Measurements from ENCODE around the gene ARGLU1. TPM values are rescaled to one million over a fixed set of nuclear protein-coding genes. Genes with fewer than 3 reads are reported as not detected.
A peak's percentile ranks its signal among the peaks of the same experiment; 100 is the strongest.

Gene ARGLU1
- total RNA-seq, 1 experiment from 2014 or later, result 96.9 TPM

DNA sequence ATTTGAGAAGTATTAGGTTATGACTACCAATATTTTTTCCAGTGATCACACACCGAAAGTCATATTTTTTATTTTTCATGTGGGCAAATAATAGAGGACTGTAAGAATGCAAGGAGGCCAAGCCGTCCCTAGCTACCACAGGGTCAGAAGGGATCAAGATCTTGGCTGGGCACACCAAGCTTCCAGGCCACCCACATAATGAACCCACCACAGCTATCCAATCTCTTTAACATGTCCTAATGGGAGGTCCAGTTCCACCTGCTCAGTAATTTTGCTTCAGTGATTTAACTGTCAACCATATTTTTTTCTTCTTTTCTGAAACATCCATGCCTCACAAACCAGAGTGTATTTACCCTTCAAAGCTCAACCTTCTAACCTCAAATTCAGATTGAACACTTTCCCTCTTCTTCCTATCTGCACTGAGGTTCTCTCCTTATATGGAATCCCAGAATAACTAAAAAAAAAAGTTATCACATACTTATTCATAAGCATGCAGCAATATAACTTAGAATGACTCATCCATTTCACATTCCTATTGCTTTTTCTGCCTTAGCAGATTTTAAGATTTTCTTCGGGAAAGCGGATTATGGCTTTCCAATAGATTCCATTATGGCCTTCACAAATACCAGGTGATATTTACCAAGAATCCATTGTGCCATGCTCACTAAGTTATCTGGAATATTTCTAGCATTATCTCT lies 12.2 kb downstream of the ARGLU1 start:
- no peak overlapping the region for H2BK5ac ChIP-seq (ENCODE audit: insufficient read length, low read length)
- H4K5ac ChIP-seq (ENCODE audit: insufficient read length, low read depth, low read length), result no peak overlapping the region
- H2BK15ac ChIP-seq (ENCODE audit: low read depth, low read length), result no peak overlapping the region
- Mint-ChIP-seq H3K9me3 (no peaks in the 10 kb centered on the region), H3K27me3 (ENCODE audit: low read depth) (no peaks in the 10 kb centered on the region), H3K4me3 (no peak overlapping the region), H3K27ac (peak overlapping the region in 1 of 3 experiments; percentile 2; a peak in 2 of 7 replicates), H3K36me3 (ENCODE audit: insufficient read depth in 1 of 3, low read depth in 3 of 3) (peaks cover 70 to 86% (median 83%) of the 10 kb centered on the region in 3 experiments), H3K4me1 (peaks cover 2 to 5% of the 10 kb centered on the region in 2 experiments)
- H3K18ac ChIP-seq (ENCODE audit: insufficient read length, low read depth, low read length), result no peak overlapping the region
- no peaks in the 10 kb centered on the region for H3K23me2 ChIP-seq (ENCODE audit: insufficient read length, low read depth, low read length, poor library complexity, severe bottlenecking)
- no peak overlapping the region for H3K9ac ChIP-seq (ENCODE audit: extremely low read depth, insufficient read length, low read length)
- no peak overlapping the region for H3K27ac ChIP-seq (ENCODE audit: insufficient read length, low read depth, low read length)
- WGBS (ENCODE audit: extremely low coverage, insufficient read length, low lambda C conversion rate), result no CpG with 5 or more reads among the region's 4 CpGs
- no peak for DNase-seq
- TF ChIP-seq, protein P1, sequence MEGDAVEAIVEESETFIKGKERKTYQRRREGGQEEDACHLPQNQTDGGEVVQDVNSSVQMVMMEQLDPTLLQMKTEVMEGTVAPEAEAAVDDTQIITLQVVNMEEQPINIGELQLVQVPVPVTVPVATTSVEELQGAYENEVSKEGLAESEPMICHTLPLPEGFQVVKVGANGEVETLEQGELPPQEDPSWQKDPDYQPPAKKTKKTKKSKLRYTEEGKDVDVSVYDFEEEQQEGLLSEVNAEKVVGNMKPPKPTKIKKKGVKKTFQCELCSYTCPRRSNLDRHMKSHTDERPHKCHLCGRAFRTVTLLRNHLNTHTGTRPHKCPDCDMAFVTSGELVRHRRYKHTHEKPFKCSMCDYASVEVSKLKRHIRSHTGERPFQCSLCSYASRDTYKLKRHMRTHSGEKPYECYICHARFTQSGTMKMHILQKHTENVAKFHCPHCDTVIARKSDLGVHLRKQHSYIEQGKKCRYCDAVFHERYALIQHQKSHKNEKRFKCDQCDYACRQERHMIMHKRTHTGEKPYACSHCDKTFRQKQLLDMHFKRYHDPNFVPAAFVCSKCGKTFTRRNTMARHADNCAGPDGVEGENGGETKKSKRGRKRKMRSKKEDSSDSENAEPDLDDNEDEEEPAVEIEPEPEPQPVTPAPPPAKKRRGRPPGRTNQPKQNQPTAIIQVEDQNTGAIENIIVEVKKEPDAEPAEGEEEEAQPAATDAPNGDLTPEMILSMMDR (conservative IDR thresholded peaks at IDR 0.05), result no peak
- H2AK5ac ChIP-seq (ENCODE audit: insufficient read length, low read length), result no peak overlapping the region
- H3K56ac ChIP-seq (ENCODE audit: insufficient read length, low read depth, low read length), result no peak overlapping the region
- H2BK12ac ChIP-seq (ENCODE audit: insufficient read length, low read depth, low read length), result no peak overlapping the region
- H3K23ac ChIP-seq (ENCODE audit: insufficient read length, low read depth, low read length), result no peak overlapping the region
- H3K9me3 ChIP-seq (ENCODE audit: control insufficient read depth, low read depth, low read length), result no peaks in the 10 kb centered on the region
- H4K20me1 ChIP-seq (ENCODE audit: control insufficient read depth, insufficient read depth, insufficient read length), result no peaks in the 10 kb centered on the region
- no peak overlapping the region for H3K4me2 ChIP-seq (ENCODE audit: insufficient read depth, insufficient read length, low read length)
- H4K8ac ChIP-seq (replicated peaks; ENCODE audit: insufficient read length, low read depth, low read length), result no peak overlapping the region
- H4K91ac ChIP-seq (ENCODE audit: insufficient read length, low read depth, low read length), result no peak overlapping the region
- H3K79me2 ChIP-seq (ENCODE audit: insufficient read depth, low read length), result peaks cover 27% of the 10 kb centered on the region; the same call in 1 of the 2 replicates
- no peak overlapping the region for H2AFZ ChIP-seq (ENCODE audit: low read length)
- H3K14ac ChIP-seq (ENCODE audit: insufficient read depth, low read length), result no peak overlapping the region
- H2BK120ac ChIP-seq (ENCODE audit: low read depth, low read length, poor library complexity, severe bottlenecking), result no peak overlapping the region
- H3K4me1 ChIP-seq (ENCODE audit: insufficient read depth, low read length), result no peaks in the 10 kb centered on the region
- H3T11ph ChIP-seq (ENCODE audit: low read length), result no peak overlapping the region
- H3K79me1 ChIP-seq (ENCODE audit: insufficient read depth, low read depth, low read length, poor library complexity, severe bottlenecking), result peaks cover 9% of the 10 kb centered on the region
- no peaks in the 10 kb centered on the region for H3K27me3 ChIP-seq (ENCODE audit: insufficient read depth, low read length)
- no peak overlapping the region for H2BK20ac ChIP-seq (ENCODE audit: low read depth, low read length, poor library complexity, severe bottlenecking)
- no peak overlapping the region for H3K4ac ChIP-seq (ENCODE audit: low read depth, low read length)
